ENCODE data around the gene SPATA31C1. TPM values are rescaled to one million over a fixed set of nuclear protein-coding genes. Genes with fewer than 3 reads are reported as not detected.

Gene SPATA31C1
- total and polyA plus RNA-seq, 2 of the 8 experiments (the other 6 are each of a cell fraction or from before 2014, with no cell fraction given): 0.15 TPM; not detected in 1

GRCh38 chr9:87889065-87889881 lies 28.5 kb upstream of the SPATA31C1 start:
- Histone ChIP-seq H3K9me3 (ENCODE audit: insufficient read depth in 2 of 2, low read depth in 1 of 2, low read length in 1 of 2) (no peaks in the 10 kb centered on the region), H3K23ac (ENCODE audit: insufficient read length) (no peak overlapping the region), H3K4ac (replicated peaks; ENCODE audit: insufficient read length, low read depth, low read length) (no peak overlapping the region), H2BK12ac (ENCODE audit: low read depth, low read length) (no peak overlapping the region), H2BK5ac (ENCODE audit: low read depth, low read length) (no peak overlapping the region), H3K79me2 (ENCODE audit: control insufficient read depth in 1 of 2, insufficient read depth in 2 of 2, low read length in 2 of 2) (no peaks in the 10 kb centered on the region), H3K27me3 (replicated peaks in 1 of 4; ENCODE audit: control insufficient read depth in 3 of 4, extremely low read depth in 1 of 4, insufficient read depth in 3 of 4, low read length in 3 of 4) (no peaks in the 10 kb centered on the region), H2AK5ac (ENCODE audit: low read depth, low read length) (no peak overlapping the region), H3K9ac (replicated peaks in 1 of 4; ENCODE audit: extremely low read depth in 1 of 4, low read depth in 3 of 4, low read length in 3 of 4) (no peak overlapping the region), H3K56ac (replicated peaks; ENCODE audit: insufficient read length, low read depth, low read length) (no peak overlapping the region), H3K14ac (ENCODE audit: insufficient read length) (no peak overlapping the region), H3K18ac (ENCODE audit: extremely low read depth, low read length) (no peak overlapping the region), H4K5ac (ENCODE audit: insufficient read length, low read depth, low read length) (no peak overlapping the region), H2BK15ac (ENCODE audit: low read length) (no peak overlapping the region), H2BK120ac (replicated peaks; ENCODE audit: low read depth, low read length) (no peak overlapping the region), H3K27ac (ENCODE audit: low read depth, low read length) (no peak overlapping the region), H3K4me3 (ENCODE audit: extremely low read depth in 1 of 4, insufficient read depth in 2 of 4, low read depth in 3 of 4, low read length in 4 of 4) (no peak overlapping the region), H4K20me1 (replicated peaks in 1 of 2; ENCODE audit: control insufficient read depth in 1 of 2, insufficient read depth in 2 of 2, low read length in 2 of 2) (no peaks in the 10 kb centered on the region), H3K4me2 (ENCODE audit: insufficient read depth in 1 of 2, low read depth in 2 of 2, low read length in 2 of 2) (no peak overlapping the region), H2BK20ac (ENCODE audit: low read length) (no peak overlapping the region), H4K91ac (replicated peaks; ENCODE audit: insufficient read length, low read length) (no peak overlapping the region), H3K23me2 (ENCODE audit: low read depth, low read length) (no peaks in the 10 kb centered on the region), H3K79me1 (ENCODE audit: low read depth, low read length) (no peaks in the 10 kb centered on the region), H3K4me1 (replicated peaks in 1 of 4; ENCODE audit: control insufficient read depth in 3 of 4, insufficient read depth in 4 of 4, low read length in 3 of 4) (no peaks in the 10 kb centered on the region), H4K8ac (ENCODE audit: extremely low read depth, insufficient read depth, low read length) (no peak overlapping the region), H3K36me3 (ENCODE audit: control insufficient read depth in 2 of 4, insufficient read depth in 4 of 4, low read length in 3 of 4) (no peaks in the 10 kb centered on the region), H2AFZ (ENCODE audit: low read length) (no peak overlapping the region)
- ChIA-PET CTCF (ENCODE audit: partially characterized antibody) (interaction anchor here (0.5 kb wide), 1 partner anchor 152 kb away, joined by 4 read pairs; no protein-coding TSS in a partner anchor), POLR2A (ENCODE audit: partially characterized antibody) (no interaction called here)
- DNase-seq (ENCODE audit: low read depth in 1 of 2, low spot score in 2 of 2) (no peak), FAIRE-seq (no peak)
- 69% methylated on average over 11 of the region's 12 CpGs; no CpG with 5 or more reads in 1 of the 2 experiments for WGBS, 2 experiments (ENCODE audit: extremely low coverage in 1 of 2, insufficient coverage in 1 of 2, insufficient read length in 1 of 2, insufficient replicate concordance in 2 of 2, low coverage in 1 of 2, low lambda C conversion rate in 2 of 2, missing lambda C conversion rate in 1 of 2)
- no peak for TF ChIP-seq E2F6 (IDR thresholded peaks at IDR 0.05)
- no peak for TF ChIP-seq EGR1 (IDR thresholded peaks at IDR 0.05; ENCODE audit: borderline replicate concordance, low read depth, low read length)
- no peak for TF ChIP-seq BACH1 (IDR thresholded peaks at IDR 0.05; ENCODE audit: low read length)
- no peak for TF ChIP-seq FOSL1 (IDR thresholded peaks at IDR 0.05; ENCODE audit: insufficient read depth, low read depth, low read length)
- TF ChIP-seq CBX8 (IDR thresholded peaks at IDR 0.05; ENCODE audit: borderline replicate concordance, low read depth, low read length): no peak
- TF ChIP-seq RXRA (IDR thresholded peaks at IDR 0.05; ENCODE audit: insufficient read depth, low read depth, low read length): no peak
- no peak for TF ChIP-seq SIX5 (IDR thresholded peaks at IDR 0.05; ENCODE audit: low read depth, low read length)
- no peak for TF ChIP-seq NANOG (IDR thresholded peaks at IDR 0.05; ENCODE audit: insufficient read depth, low read depth, low read length, poor library complexity, severe bottlenecking)
- TF ChIP-seq NRF1 (IDR thresholded peaks at IDR 0.05; ENCODE audit: low read depth, low read length): no peak
